GM19438 (cell line): ENCODE results near the gene CD8B.
"Not testable (repeated sequence)": the region's sequence is repeated elsewhere in the genome, so short reads cannot be mapped to it uniquely, and the experiment has no call there.

Experiments used
- ATAC-seq: cut with Tn5 transposase; IDR thresholded peaks from one replicate; pipeline ENCODE4 v1.9.1; 2021; ENCODE audit warnings: low read depth; ENCODE audit not compliant: unreplicated experiment

The CD8B gene

GRCh38 chr2:86836915-86837695 is 24.6 kb downstream of the CD8B start:
- not testable (repeated sequence) for ATAC-seq

- not testable (repeated sequence) for ATAC-seq
Observed at GRCh38 chr2:86835548-86835889, 26.2 kb downstream of the CD8B start.

- no peak for ATAC-seq
Observed at GRCh38 chr2:86833315-86833714, 28.4 kb downstream of the CD8B start.

DNA sequence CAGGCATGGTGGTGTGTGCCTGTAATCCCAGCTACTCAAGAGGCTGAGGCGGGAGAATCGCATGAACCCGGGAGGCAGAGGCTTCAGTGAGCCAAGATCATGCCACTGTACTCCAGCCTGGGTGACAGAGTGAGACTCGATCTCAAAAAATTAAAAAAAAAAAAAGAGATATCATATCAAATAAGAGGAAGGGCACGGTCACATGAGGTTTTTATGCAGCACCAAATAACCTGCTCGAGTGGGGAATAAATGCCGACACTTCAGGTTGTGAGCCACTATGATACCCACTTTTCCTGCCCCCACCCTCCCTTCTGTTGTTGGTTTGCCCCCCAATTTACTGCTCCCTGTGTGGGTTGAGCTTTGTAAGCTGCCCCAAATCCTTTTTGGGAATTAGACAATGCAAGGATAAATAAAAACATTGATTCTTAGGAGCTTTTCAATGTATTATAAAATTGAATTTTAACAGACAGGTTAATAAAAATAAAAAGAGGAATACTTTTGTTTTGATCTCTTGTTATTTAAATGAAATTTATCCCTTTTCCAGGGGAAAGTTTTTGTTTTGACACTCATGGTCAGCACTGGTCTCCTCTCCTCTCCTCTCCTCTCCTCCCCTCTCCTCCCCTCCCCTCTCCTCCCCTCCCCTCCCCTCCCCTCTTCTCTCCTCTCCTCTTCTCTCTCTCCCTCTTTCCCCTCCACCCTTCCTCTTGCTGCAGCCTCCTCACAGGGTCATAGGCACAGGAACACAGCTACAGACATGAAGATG is 29.2 kb downstream of the CD8B start:
- no peak for ATAC-seq

DNA sequence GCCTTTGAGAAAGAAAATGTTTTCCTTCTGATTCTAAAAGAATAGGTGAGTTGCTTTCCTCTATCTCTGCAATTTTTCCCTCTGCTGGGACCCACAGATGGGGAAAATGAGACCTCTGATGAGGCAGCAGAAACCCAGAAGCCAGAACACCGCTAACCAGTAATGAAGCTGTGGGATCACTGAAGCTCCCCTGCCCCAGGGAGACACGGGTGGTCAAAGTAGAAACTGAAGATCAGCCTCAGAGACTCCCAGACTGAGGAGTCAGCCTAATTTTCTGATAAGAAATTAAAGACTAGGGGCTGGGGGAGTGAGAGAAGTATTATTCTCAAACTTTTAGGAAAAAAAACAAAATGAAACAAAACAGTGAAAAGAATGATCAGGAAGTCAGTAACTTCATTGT is 30.1 kb downstream of the CD8B start:
- no peak for ATAC-seq

GRCh38 chr2:86826951-86827350 is 34.7 kb downstream of the CD8B start:
- no peak for ATAC-seq

DNA sequence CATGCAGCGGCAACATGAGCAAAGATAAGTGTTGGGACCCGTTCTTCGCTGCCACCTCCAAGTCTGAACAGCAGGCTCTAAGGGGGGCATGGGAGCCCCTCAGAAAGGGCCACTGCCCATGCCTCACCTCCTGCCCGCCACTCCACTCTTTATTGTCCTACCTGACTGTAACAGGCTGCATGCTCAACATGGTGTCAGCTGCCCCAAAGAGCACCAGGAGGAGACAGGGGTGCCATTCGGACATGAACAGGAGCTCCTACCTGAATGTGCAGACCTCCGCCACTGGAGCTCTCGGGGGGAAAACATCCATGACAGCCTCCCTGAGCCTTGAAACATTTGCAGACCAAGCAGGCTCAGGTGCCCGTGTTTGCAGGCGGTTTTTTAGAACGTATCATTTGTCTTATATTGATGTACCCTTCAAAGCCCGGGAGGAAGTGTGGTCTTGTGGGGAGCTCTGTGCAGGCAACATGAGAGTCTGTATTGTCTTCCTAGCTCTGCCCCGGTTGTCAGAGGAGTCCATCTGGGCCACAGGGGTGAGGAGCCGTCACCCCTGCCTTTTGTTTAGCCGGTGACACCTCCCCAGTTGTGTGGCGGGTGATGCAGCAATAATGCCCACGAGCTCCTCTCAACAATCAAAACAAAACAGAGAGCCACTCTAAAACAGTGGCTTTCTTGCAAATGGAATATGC is 35.8 kb downstream of the CD8B start:
- no peak for ATAC-seq

- no peak for ATAC-seq
Observed at GRCh38 chr2:86825036-86825692, 36.5 kb downstream of the CD8B start.

DNA sequence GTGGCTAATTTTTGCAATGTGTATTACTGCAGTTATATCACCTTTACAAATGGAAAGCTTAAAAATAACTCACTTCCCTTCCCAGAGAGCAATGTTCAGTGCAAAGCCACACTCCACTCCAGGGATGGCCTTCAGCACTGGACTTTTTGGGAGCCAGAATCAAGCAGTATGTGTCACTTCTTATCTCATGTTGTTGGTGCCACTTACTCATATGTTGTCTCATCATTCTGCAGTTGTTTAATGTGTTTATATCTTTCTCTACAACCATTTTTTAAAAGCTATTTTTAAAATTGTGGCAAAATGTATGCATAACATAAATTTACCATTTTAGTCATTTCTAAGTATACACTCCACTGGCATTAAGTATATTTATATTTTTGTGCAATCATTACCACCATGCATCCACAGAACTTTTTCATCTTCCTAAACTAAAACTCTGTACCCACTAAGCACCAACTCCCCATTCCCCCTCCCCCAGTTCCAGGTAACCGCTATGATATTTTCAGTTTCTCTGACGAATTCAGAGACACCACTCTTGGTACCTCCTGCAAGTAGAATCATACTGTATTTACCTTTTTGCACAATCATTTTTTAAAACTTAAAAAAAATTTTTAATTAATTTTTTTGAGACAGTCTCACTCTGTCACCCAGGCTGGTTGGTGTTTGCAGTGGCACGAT is 38.9 kb downstream of the CD8B start:
- ATAC-seq, result no peak

GRCh38 chr2:86821842-86822241 is 39.8 kb downstream of the CD8B start:
- no peak for ATAC-seq

DNA sequence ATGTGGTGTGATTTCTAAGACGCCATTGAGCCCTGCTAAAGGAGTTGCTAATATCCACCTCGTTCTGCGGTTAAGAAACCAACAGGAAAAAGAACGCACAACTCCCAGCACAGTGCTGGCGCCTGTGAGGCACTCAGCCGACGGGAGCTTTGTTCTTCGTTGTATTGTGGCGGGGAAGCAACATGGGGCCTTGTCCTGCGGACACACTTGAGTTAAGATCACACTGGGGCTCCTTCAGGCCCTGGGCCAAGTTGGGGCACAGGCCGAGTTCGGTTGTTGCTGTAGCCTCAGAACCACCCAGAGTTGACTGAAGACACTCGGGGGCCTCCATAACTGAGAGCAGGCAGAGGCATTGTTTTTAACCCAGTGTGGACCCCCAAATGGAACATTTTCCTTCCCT is 40.4 kb downstream of the CD8B start:
- no peak for ATAC-seq

GRCh38 chr2:86818957-86819356 is 42.7 kb downstream of the CD8B start:
- ATAC-seq, result no peak

GRCh38 chr2:86818114-86818801 is 43.4 kb downstream of the CD8B start:
- no peak for ATAC-seq

DNA sequence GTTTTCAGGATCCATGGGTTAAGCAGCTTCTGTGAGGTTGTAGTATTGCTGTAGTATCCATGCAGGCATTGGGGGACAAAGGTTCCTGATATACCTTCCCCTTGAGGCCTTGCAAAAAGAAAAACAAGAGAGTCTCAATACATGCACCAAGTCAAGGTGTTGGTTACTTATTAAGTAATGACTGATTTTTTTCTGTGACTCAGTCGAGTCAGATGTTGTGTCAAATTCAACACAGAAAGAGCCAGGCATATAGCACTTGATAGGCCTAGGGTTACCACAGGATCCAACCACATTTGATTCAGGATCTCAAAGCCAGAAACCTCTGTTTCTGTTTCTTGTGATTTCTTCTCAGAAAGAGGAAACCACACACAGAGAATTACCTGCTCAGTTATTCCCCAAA is 46.1 kb downstream of the CD8B start:
- ATAC-seq, result no peak

DNA sequence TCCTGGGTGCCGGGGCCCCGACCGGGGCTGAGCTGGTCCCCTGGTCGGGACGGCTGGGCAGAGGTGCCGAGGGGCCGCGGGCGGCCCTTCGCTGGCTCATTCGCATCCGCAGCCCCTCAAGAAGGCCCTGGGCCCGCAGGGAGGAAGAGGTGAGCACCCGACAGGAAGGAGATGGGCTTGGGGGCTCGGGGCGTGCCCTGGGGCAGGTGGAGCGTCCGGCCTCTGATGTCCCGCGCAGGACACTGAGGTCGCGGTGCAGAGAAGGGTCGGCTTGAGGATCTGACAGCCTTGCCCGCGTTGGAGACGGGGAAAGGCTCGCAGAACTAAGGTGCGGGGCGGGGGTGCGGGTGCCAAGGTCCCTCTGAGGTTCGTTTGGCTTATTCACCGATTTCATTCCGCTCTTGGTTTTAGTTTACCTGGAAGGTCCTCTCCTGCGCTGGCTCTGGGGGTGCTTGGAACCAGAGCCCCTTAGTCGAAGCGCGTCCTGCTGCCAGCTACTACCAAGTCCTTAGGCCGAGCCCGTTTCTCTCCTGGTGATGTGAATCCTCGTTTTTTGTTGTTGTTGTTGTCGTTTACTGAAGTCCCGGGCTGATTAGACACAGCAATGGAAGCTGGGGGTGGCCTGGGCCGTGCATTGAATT is 52.1 kb downstream of the CD8B start:
- no peak for ATAC-seq

DNA sequence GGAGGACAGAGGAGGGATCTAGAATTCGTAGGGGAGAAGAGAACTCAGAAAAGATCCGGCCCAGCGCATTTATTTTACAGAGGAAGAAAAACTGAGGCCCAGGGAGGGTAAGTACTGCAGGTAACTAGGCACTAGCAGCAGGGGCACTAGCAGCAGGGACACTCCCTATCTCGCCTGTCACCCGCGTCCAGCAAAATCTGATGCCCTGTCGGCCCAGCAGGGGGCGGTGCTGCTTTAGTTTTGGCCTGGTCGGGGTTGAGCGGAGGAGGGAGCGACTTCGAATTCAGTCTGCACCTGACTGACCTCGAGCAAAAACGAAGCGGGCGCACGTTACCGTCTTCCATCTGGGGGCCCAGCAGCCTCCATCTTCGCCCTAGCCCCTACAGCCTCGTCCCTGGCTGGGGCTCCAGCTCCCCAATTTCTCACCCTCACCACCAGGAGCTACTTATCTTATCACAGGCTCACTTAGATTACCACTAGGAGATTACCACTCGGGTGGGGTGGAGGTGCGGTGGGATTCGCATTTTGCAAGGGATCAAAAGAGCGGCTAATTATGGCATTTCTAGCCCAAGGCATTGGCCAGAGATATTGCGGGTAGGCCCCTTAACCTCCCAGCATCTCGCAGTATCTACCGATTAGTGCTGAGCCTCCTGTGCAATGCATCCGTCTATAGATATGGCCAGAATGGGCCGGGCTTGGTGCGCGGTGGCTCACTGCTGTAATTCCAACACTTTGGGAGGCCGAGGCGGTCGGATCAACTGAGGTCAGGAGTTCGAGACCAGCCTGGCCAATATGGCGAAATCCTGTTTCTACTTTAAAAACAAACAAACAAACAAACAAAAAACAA is 53.1 kb downstream of the CD8B start:
- peak; percentile 94 for ATAC-seq

- peak; percentile 27 for ATAC-seq
Observed at GRCh38 chr2:86807468-86808275, 54.0 kb downstream of the CD8B start.

- no peak for ATAC-seq
Observed at GRCh38 chr2:86807133-86807467, 54.6 kb downstream of the CD8B start.
